HG02943 (cell line): ENCODE data around the gene RILP.

Experiments used
- ATAC-seq: cut with Tn5 transposase; IDR thresholded peaks from one replicate; pipeline ENCODE4 v1.9.1; 2021; ENCODE audit warnings: mild to moderate bottlenecking, low read depth, moderate library complexity; ENCODE audit not compliant: unreplicated experiment

RILP gene

GRCh38 chr17:1607971-1608320, 41.7 kb downstream of the RILP start:
- no peak for ATAC-seq

- no peak for ATAC-seq
Observed at GRCh38 chr17:1606352-1606985, 43.2 kb downstream of the RILP start.

GRCh38 chr17:1605681-1606351, 43.9 kb downstream of the RILP start:
- no peak for ATAC-seq

- ATAC-seq = no peak
Observed at GRCh38 chr17:1604831-1605528, 44.7 kb downstream of the RILP start.

GRCh38 chr17:1601571-1601970, 48.1 kb downstream of the RILP start:
- no peak for ATAC-seq

GRCh38 chr17:1598399-1599095, 51.1 kb downstream of the RILP start:
- no peak for ATAC-seq

- ATAC-seq = no peak
Observed at GRCh38 chr17:1597861-1598342, 51.8 kb downstream of the RILP start.
